GM13977 (cell line): ENCODE measurements around the gene DSE.

Experiments used
- DNase-seq: peaks from one replicate; pipeline ENCODE4 v3.0.0; 2012; ENCODE audit warnings: low spot score
- CTCF ChIP-seq: IDR thresholded peaks from 2 replicates; pipeline ENCODE4 v1.5.1; 2012; ENCODE audit warnings: mild to moderate bottlenecking, control low read depth; ENCODE audit not compliant: insufficient read depth; ENCODE audit errors: extremely low read depth, missing control alignments
- in situ Hi-C: fragments of 300-500 bp; cut with MboI; formaldehyde crosslinking; loops from one replicate; pipeline ENCODE4 v1.12.0; 2022; ENCODE audit warnings: low sequenced_read_pairs, low pct_unique_long_range_greater_than_20kb, mixed read lengths, inconsistent platforms; ENCODE audit not compliant: unreplicated experiment

DSE gene

GRCh38 chr6:116449565-116449964 is 78.8 kb downstream of the DSE start:
- TF ChIP-seq CTCF = no peak
- no peak for DNase-seq
- in situ Hi-C loops = no loop called here

- in situ Hi-C loops = no loop called here
- DNase-seq = no peak
- TF ChIP-seq CTCF = no peak
Observed at GRCh38 chr6:116450185-116450710, 79.5 kb downstream of the DSE start.

GRCh38 chr6:116450769-116451740 is 80.3 kb downstream of the DSE start:
- TF ChIP-seq CTCF = no peak
- DNase-seq = peak; percentile 29
- in situ Hi-C loops = no loop called here

- in situ Hi-C loops = no loop called here
Observed at GRCh38 chr6:116451916-116452315, 81.2 kb downstream of the DSE start.

GRCh38 chr6:116452531-116452930 is 81.8 kb downstream of the DSE start:
- TF ChIP-seq CTCF = no peak
- in situ Hi-C loops = no loop called here
- no peak for DNase-seq

More at GRCh38 chr6:116451916-116452315, 81.2 kb downstream of the DSE start:
- no peak for TF ChIP-seq CTCF
- DNase-seq = no peak

- no peak for TF ChIP-seq CTCF
- in situ Hi-C loops = no loop called here
- no peak for DNase-seq
Observed at GRCh38 chr6:116456106-116456505, 85.4 kb downstream of the DSE start.
